Stimulated activated naive CD8-positive, alpha-beta T cell treated with anti-CD3 and anti-CD28 coated beads, Interleukin-15, Interleukin-2, amounts not matched to agents 100 ng/mL and 50 ng/mL, for 24 hours (primary cell): ENCODE measurements around the gene HAPLN2.

Experiments
- H3K27ac Mint-ChIP-seq: one replicate; pipeline ENCODE4 v1.8.0; 2021; ENCODE audit warnings: mild to moderate bottlenecking, mixed read lengths
- H3K27me3 Mint-ChIP-seq: one replicate; pipeline ENCODE4 v1.8.0; 2021; ENCODE audit warnings: mixed read lengths
- H3K36me3 Mint-ChIP-seq: one replicate; pipeline ENCODE4 v1.8.0; 2021; ENCODE audit warnings: low read depth, mixed read lengths
- H3K4me1 Mint-ChIP-seq: one replicate; pipeline ENCODE4 v1.8.0; 2021; ENCODE audit warnings: low read depth, mixed read lengths
- H3K4me3 Mint-ChIP-seq: one replicate; pipeline ENCODE4 v1.8.0; 2021; ENCODE audit warnings: mild to moderate bottlenecking, mixed read lengths
- H3K9me3 Mint-ChIP-seq: one replicate; pipeline ENCODE4 v1.8.0; 2021; ENCODE audit warnings: mixed read lengths

The HAPLN2 gene

GRCh38 chr1:156642265-156643048 lies 23.2 kb downstream of the HAPLN2 start:
- H3K4me1 Mint-ChIP-seq, result peaks cover 25% of the 10 kb centered on the region
- peak overlapping the region; percentile 28 for H3K4me3 Mint-ChIP-seq
- no peaks in the 10 kb centered on the region for H3K36me3 Mint-ChIP-seq
- no peak overlapping the region for H3K27ac Mint-ChIP-seq
- H3K27me3 Mint-ChIP-seq, result peaks cover 87% of the 10 kb centered on the region
- no peaks in the 10 kb centered on the region for H3K9me3 Mint-ChIP-seq

DNA sequence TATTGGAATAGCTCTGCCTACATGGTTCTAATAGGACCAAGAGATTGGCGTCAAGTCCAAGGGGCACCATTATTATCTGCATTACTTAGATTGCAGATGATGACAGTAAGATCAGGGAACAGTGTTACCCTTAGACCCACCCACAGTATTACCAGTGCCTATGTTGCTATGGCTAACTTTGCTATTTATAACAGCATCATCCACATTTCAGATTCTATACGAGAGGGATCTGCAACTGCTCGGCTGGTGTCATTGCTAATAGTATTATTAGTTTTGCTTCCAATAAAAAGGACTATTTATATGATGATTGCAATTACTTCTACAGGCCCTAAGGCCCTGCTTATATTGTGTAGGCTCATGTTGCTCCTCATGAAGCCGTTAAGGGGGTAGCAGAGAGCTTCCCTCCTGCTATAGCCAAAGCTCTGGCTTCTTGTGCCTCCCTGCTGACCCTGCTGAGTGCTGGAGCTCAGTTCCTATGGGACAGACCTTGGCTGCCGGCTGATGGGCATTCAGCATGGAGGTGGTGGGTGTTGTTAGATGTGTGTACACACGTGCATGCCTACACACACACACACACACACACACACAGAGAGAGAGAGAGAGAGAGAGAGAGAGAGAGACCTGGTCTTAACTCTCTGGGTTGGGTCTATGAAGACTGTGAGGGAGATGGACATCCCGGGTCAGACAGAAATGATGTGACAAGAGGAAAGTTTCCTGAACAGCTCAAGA lies 24.0 kb downstream of the HAPLN2 start:
- no peak overlapping the region for H3K4me3 Mint-ChIP-seq
- H3K27me3 Mint-ChIP-seq, result peaks cover 86% of the 10 kb centered on the region
- H3K9me3 Mint-ChIP-seq, result no peaks in the 10 kb centered on the region

DNA sequence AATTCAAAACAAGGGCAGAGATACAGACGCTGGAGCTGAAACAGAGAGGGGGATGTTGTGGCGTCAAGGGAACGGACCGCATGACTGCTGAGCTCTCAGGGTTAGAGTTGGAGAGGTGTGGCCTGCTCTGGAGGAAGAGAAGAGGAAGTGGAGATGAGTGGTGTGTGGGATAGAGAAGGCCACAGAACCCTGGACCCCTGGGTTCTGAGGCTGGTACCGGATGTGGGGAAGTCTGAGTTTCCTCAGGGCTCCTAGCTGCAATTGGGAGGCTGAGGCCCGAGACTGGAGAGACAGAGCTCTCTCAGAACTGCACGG lies 24.5 kb downstream of the HAPLN2 start:
- Mint-ChIP-seq H3K4me1 (peaks cover 25% of the 10 kb centered on the region), H3K36me3 (no peaks in the 10 kb centered on the region), H3K4me3 (no peak overlapping the region), H3K9me3 (no peaks in the 10 kb centered on the region), H3K27ac (no peak overlapping the region), H3K27me3 (peaks cover 85% of the 10 kb centered on the region)

More for the DNA sequence above, 24.0 kb downstream of the HAPLN2 start:
- Mint-ChIP-seq H3K27ac (no peak overlapping the region), H3K4me1 (peaks cover 25% of the 10 kb centered on the region), H3K36me3 (no peaks in the 10 kb centered on the region)

DNA sequence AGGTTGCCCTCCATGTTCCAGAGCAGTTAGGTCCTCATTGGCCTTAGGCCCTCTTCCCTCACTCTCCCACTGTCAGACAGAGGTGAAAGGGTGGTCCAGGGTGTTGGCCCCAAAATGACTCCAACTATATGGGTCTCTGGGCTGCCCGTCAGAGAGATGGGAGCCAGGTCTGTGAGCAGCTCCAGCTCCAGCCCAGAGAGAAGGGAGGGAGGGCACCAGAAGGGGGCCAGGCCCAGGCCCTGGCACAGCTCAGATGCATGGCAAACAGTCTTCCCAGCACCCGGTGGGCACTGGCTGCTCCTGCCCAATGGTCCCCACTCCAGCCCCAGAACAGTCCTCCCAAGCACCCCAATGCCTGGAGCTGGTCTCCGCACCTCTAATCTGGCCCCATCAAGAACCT lies 24.9 kb downstream of the HAPLN2 start:
- H3K36me3 Mint-ChIP-seq, result no peaks in the 10 kb centered on the region
- H3K9me3 Mint-ChIP-seq, result no peaks in the 10 kb centered on the region
- H3K27ac Mint-ChIP-seq, result no peak overlapping the region
- no peak overlapping the region for H3K4me3 Mint-ChIP-seq
- H3K27me3 Mint-ChIP-seq, result peaks cover 85% of the 10 kb centered on the region
- H3K4me1 Mint-ChIP-seq, result peaks cover 25% of the 10 kb centered on the region

DNA sequence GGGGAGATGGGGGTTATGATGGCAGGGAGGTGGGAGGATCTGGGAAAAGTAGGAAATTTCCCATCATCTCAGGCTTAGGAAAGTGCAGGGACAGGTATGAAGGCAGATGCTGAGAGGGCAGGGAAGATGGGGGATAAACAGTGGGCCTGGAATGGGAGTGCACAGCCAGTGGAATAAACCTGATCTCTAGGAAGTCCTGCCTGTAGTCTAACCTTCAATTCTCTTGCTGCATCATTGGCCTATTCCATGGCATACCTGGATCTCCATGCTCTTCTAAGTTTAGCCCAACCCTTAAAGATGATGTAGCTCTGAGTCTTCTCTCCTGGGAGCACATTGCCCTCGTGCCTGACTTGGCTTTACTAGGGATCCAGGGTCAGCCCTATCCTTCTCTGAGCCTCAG lies 25.4 kb downstream of the HAPLN2 start:
- no peaks in the 10 kb centered on the region for H3K9me3 Mint-ChIP-seq
- H3K4me3 Mint-ChIP-seq, result no peak overlapping the region
- H3K4me1 Mint-ChIP-seq, result peaks cover 25% of the 10 kb centered on the region
- no peaks in the 10 kb centered on the region for H3K36me3 Mint-ChIP-seq
- H3K27ac Mint-ChIP-seq, result no peak overlapping the region
- H3K27me3 Mint-ChIP-seq, result peaks cover 85% of the 10 kb centered on the region

GRCh38 chr1:156645056-156645455 lies 25.8 kb downstream of the HAPLN2 start:
- Mint-ChIP-seq H3K4me3 (no peak overlapping the region), H3K9me3 (no peaks in the 10 kb centered on the region), H3K36me3 (no peaks in the 10 kb centered on the region), H3K27ac (no peak overlapping the region), H3K4me1 (peaks cover 25% of the 10 kb centered on the region), H3K27me3 (peaks cover 82% of the 10 kb centered on the region)

DNA sequence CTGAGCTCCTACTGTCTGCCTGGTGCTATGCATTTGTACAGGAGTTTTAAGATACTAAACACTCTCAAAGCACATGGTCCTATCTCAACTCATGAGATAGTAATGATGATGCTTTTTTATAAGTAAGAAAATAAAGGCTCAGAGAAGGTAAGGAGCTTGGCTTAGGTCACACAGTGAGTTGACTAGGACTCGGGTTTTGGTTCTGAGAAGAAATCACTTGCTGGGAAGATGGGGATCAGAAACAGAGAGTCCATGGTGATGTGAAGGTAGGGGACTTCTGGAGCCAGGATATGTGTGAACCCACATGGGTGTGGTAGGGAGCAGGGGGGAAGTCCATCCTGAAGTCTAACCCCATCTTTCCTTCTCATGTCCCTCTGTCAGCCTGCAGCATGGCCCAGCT lies 26.5 kb downstream of the HAPLN2 start:
- Mint-ChIP-seq H3K27ac (no peak overlapping the region), H3K4me1 (peaks cover 25% of the 10 kb centered on the region), H3K4me3 (no peak overlapping the region), H3K36me3 (no peaks in the 10 kb centered on the region), H3K27me3 (peaks cover 81% of the 10 kb centered on the region), H3K9me3 (no peaks in the 10 kb centered on the region)

GRCh38 chr1:156646738-156647211 lies 27.6 kb downstream of the HAPLN2 start:
- no peak overlapping the region for H3K4me3 Mint-ChIP-seq
- peaks cover 76% of the 10 kb centered on the region for H3K27me3 Mint-ChIP-seq
- H3K27ac Mint-ChIP-seq, result no peak overlapping the region
- H3K4me1 Mint-ChIP-seq, result peaks cover 15% of the 10 kb centered on the region
- no peaks in the 10 kb centered on the region for H3K36me3 Mint-ChIP-seq
- no peaks in the 10 kb centered on the region for H3K9me3 Mint-ChIP-seq

GRCh38 chr1:156647351-156647750 lies 28.1 kb downstream of the HAPLN2 start:
- H3K4me3 Mint-ChIP-seq, result no peak overlapping the region
- no peaks in the 10 kb centered on the region for H3K9me3 Mint-ChIP-seq
- no peaks in the 10 kb centered on the region for H3K36me3 Mint-ChIP-seq
- H3K27ac Mint-ChIP-seq, result no peak overlapping the region
- peaks cover 13% of the 10 kb centered on the region for H3K4me1 Mint-ChIP-seq
- H3K27me3 Mint-ChIP-seq, result peaks cover 79% of the 10 kb centered on the region

DNA sequence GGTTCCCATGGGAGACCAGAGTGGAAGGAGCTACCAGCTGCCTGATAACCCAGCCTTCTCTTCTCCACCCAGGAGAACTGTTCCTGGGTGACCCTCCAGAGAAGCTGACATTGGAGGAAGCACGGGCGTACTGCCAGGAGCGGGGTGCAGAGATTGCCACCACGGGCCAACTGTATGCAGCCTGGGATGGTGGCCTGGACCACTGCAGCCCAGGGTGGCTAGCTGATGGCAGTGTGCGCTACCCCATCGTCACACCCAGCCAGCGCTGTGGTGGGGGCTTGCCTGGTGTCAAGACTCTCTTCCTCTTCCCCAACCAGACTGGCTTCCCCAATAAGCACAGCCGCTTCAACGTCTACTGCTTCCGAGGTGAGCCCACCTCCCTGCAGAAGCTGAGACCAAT lies 29.3 kb downstream of the HAPLN2 start:
- peaks cover 4% of the 10 kb centered on the region for H3K4me1 Mint-ChIP-seq
- H3K9me3 Mint-ChIP-seq, result no peaks in the 10 kb centered on the region
- no peaks in the 10 kb centered on the region for H3K36me3 Mint-ChIP-seq
- H3K27me3 Mint-ChIP-seq, result peaks cover 79% of the 10 kb centered on the region
- no peak overlapping the region for H3K27ac Mint-ChIP-seq
- H3K4me3 Mint-ChIP-seq, result no peak overlapping the region

DNA sequence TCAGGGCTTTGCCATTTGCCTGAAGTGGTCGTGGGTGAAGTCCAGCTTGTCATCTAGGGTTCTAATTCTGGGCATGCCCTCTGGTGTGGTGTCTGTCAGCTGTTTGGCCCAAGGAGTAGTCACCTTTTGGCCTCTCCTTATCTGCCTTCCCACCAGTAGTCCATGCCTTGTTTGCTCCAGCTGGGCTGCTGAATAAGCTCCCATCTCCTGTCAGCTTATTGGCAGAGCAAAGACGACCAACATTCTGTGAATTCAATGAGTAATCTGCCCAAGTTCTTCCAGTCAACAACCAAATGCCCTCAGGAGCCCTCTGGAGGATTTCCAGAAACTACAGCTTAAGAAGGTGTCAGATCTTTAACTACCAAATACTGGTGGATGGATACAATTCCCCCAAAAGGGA lies 29.7 kb downstream of the HAPLN2 start:
- Mint-ChIP-seq H3K27ac (no peak overlapping the region), H3K27me3 (peaks cover 80% of the 10 kb centered on the region), H3K9me3 (no peaks in the 10 kb centered on the region), H3K4me1 (no peaks in the 10 kb centered on the region), H3K36me3 (no peaks in the 10 kb centered on the region), H3K4me3 (no peak overlapping the region)

DNA sequence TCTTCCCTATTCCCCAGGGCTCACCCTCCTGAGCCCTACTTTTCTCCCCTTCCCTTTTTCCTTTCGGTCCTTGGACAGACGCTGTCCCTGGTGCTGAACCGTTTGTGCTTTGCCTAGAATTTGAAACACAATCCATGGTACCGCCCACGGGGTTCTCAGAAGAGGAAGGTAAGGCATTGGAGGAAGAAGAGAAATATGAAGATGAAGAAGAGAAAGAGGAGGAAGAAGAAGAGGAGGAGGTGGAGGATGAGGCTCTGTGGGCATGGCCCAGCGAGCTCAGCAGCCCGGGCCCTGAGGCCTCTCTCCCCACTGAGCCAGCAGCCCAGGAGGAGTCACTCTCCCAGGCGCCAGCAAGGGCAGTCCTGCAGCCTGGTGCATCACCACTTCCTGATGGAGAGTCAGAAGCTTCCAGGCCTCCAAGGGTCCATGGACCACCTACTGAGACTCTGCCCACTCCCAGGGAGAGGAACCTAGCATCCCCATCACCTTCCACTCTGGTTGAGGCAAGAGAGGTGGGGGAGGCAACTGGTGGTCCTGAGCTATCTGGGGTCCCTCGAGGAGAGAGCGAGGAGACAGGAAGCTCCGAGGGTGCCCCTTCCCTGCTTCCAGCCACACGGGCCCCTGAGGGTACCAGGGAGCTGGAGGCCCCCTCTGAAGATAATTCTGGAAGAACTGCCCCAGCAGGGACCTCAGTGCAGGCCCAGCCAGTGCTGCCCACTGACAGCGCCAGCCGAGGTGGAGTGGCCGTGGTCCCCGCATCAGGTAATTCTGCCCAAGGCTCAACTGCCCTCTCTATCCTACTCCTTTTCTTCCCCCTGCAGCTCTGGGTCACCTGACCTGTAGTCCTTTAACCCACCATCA lies 33.1 kb downstream of the HAPLN2 start:
- Mint-ChIP-seq H3K27ac (no peak overlapping the region), H3K9me3 (no peaks in the 10 kb centered on the region), H3K4me1 (peaks cover 9% of the 10 kb centered on the region), H3K27me3 (peaks cover 82% of the 10 kb centered on the region), H3K4me3 (no peak overlapping the region), H3K36me3 (no peaks in the 10 kb centered on the region)

DNA sequence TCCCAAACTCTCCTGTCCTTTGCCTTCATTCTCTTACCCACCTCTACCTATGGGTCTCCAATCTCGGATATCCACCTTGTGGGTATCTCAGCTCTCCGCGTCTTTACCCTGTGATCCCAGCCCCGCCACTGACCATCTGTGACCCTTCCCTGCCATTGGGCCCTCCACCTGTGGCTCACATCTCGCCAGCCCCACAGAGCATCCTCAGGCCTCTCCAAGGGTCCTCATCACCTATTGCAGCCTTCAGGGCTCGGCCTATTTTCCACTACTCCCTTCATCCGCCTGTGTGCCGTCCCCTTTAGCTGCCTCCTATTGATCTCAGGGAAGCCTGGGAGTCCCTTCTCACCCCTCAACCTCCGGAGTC lies 33.8 kb downstream of the HAPLN2 start:
- H3K4me1 Mint-ChIP-seq, result peaks cover 14% of the 10 kb centered on the region
- no peaks in the 10 kb centered on the region for H3K36me3 Mint-ChIP-seq
- H3K27ac Mint-ChIP-seq, result no peak overlapping the region
- no peak overlapping the region for H3K4me3 Mint-ChIP-seq
- H3K27me3 Mint-ChIP-seq, result peaks cover 80% of the 10 kb centered on the region
- H3K9me3 Mint-ChIP-seq, result no peaks in the 10 kb centered on the region

GRCh38 chr1:156654700-156655099 lies 35.5 kb downstream of the HAPLN2 start:
- H3K27ac Mint-ChIP-seq, result no peak overlapping the region
- no peak overlapping the region for H3K4me3 Mint-ChIP-seq
- peaks cover 64% of the 10 kb centered on the region for H3K27me3 Mint-ChIP-seq
- peaks cover 23% of the 10 kb centered on the region for H3K4me1 Mint-ChIP-seq
- H3K9me3 Mint-ChIP-seq, result no peaks in the 10 kb centered on the region
- no peaks in the 10 kb centered on the region for H3K36me3 Mint-ChIP-seq
